ENCODE data around the gene TNFAIP8. TPM values are rescaled to one million over a fixed set of nuclear protein-coding genes. Genes with fewer than 3 reads are reported as not detected.

Gene TNFAIP8
- total and polyA plus RNA-seq, 10 of the 15 experiments (the other 5 are each of a cell fraction or from before 2014, with no cell fraction given): 124 to 324 (median 177) TPM

DNA sequence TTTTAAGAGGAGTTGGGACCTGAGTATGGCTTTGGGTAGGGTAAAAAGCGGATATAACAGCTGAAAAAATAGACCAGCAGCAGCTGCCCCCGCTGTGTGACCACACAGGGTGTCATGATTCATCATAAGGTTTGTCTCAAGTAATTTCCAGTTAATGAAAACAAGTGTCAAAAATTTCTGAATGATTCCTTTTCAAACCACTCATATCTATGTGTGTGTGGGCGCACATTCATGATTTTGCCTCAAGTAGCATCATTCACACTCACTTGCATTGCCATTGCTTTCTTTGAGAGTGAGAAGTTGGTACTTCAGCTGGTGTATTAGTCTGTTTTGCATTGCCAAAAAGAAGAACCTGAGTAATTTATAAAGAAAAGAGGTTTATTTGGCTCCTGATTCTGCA lies 12.1 kb upstream of the TNFAIP8 start (continued):
- TF ChIP-seq, protein P1, sequence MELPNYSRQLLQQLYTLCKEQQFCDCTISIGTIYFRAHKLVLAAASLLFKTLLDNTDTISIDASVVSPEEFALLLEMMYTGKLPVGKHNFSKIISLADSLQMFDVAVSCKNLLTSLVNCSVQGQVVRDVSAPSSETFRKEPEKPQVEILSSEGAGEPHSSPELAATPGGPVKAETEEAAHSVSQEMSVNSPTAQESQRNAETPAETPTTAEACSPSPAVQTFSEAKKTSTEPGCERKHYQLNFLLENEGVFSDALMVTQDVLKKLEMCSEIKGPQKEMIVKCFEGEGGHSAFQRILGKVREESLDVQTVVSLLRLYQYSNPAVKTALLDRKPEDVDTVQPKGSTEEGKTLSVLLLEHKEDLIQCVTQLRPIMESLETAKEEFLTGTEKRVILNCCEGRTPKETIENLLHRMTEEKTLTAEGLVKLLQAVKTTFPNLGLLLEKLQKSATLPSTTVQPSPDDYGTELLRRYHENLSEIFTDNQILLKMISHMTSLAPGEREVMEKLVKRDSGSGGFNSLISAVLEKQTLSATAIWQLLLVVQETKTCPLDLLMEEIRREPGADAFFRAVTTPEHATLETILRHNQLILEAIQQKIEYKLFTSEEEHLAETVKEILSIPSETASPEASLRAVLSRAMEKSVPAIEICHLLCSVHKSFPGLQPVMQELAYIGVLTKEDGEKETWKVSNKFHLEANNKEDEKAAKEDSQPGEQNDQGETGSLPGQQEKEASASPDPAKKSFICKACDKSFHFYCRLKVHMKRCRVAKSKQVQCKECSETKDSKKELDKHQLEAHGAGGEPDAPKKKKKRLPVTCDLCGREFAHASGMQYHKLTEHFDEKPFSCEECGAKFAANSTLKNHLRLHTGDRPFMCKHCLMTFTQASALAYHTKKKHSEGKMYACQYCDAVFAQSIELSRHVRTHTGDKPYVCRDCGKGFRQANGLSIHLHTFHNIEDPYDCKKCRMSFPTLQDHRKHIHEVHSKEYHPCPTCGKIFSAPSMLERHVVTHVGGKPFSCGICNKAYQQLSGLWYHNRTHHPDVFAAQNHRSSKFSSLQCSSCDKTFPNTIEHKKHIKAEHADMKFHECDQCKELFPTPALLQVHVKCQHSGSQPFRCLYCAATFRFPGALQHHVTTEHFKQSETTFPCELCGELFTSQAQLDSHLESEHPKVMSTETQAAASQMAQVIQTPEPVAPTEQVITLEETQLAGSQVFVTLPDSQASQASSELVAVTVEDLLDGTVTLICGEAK (IDR thresholded peaks at IDR 0.05; ENCODE audit: borderline replicate concordance): no peak
- TF ChIP-seq ZBED1 (IDR thresholded peaks at IDR 0.05; ENCODE audit: borderline replicate concordance) (peak; percentile 69), SIN3A (IDR thresholded peaks at IDR 0.05; ENCODE audit: low read depth, low read length) (no peak), NBN (IDR thresholded peaks at IDR 0.05) (peak; percentile 60), MYC (IDR thresholded peaks at IDR 0.05; ENCODE audit: insufficient read depth, insufficient read length, insufficient replicate concordance, low read length, severe bottlenecking) (no peak), MXI1 (IDR thresholded peaks at IDR 0.05; ENCODE audit: low read depth, low read length) (peak; percentile 40), SMAD5 (IDR thresholded peaks at IDR 0.05; ENCODE audit: low read depth) (no peak), STAT1 (conservative IDR thresholded peaks at IDR 0.05) (no peak), EGR1 (IDR thresholded peaks at IDR 0.05; ENCODE audit: borderline replicate concordance in 1 of 2, low read depth in 2 of 2, low read length in 2 of 2) (peak in 1 of 2 experiments; percentile 57; a peak in 1 of 3 replicates), PML (IDR thresholded peaks at IDR 0.05; ENCODE audit: low read length) (no peak), TBL1XR1 (IDR thresholded peaks at IDR 0.05; ENCODE audit: low read depth, low read length) (no peak), TCF3 (IDR thresholded peaks at IDR 0.05; ENCODE audit: borderline replicate concordance, insufficient read depth, low read depth, low read length) (peak; percentile 53; the same call in 1 of the 2 replicates), BHLHE40 (IDR thresholded peaks at IDR 0.05; ENCODE audit: borderline replicate concordance in 1 of 2, low read depth in 2 of 2, low read length in 1 of 2) (peak; percentile 14 to 24; a peak in 1 of 4 replicates), RB1 (IDR thresholded peaks at IDR 0.05; ENCODE audit: borderline replicate concordance) (no peak), EZH2 (IDR thresholded peaks at IDR 0.05; ENCODE audit: borderline replicate concordance, control insufficient read depth, low read depth, low read length) (no peak), EED (IDR thresholded peaks at IDR 0.05; ENCODE audit: low read depth) (no peak), RBBP5 (conservative IDR thresholded peaks at IDR 0.05) (no peak)
- TF ChIP-seq, protein P2, sequence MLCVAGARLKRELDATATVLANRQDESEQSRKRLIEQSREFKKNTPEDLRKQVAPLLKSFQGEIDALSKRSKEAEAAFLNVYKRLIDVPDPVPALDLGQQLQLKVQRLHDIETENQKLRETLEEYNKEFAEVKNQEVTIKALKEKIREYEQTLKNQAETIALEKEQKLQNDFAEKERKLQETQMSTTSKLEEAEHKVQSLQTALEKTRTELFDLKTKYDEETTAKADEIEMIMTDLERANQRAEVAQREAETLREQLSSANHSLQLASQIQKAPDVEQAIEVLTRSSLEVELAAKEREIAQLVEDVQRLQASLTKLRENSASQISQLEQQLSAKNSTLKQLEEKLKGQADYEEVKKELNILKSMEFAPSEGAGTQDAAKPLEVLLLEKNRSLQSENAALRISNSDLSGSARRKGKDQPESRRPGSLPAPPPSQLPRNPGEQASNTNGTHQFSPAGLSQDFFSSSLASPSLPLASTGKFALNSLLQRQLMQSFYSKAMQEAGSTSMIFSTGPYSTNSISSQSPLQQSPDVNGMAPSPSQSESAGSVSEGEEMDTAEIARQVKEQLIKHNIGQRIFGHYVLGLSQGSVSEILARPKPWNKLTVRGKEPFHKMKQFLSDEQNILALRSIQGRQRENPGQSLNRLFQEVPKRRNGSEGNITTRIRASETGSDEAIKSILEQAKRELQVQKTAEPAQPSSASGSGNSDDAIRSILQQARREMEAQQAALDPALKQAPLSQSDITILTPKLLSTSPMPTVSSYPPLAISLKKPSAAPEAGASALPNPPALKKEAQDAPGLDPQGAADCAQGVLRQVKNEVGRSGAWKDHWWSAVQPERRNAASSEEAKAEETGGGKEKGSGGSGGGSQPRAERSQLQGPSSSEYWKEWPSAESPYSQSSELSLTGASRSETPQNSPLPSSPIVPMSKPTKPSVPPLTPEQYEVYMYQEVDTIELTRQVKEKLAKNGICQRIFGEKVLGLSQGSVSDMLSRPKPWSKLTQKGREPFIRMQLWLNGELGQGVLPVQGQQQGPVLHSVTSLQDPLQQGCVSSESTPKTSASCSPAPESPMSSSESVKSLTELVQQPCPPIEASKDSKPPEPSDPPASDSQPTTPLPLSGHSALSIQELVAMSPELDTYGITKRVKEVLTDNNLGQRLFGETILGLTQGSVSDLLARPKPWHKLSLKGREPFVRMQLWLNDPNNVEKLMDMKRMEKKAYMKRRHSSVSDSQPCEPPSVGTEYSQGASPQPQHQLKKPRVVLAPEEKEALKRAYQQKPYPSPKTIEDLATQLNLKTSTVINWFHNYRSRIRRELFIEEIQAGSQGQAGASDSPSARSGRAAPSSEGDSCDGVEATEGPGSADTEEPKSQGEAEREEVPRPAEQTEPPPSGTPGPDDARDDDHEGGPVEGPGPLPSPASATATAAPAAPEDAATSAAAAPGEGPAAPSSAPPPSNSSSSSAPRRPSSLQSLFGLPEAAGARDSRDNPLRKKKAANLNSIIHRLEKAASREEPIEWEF (IDR thresholded peaks at IDR 0.05; ENCODE audit: insufficient replicate concordance, low read depth, low read length): no peak
- TF ChIP-seq, protein P3, sequence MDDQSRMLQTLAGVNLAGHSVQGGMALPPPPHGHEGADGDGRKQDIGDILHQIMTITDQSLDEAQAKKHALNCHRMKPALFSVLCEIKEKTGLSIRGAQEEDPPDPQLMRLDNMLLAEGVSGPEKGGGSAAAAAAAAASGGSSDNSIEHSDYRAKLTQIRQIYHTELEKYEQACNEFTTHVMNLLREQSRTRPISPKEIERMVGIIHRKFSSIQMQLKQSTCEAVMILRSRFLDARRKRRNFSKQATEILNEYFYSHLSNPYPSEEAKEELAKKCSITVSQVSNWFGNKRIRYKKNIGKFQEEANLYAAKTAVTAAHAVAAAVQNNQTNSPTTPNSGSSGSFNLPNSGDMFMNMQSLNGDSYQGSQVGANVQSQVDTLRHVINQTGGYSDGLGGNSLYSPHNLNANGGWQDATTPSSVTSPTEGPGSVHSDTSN (IDR thresholded peaks at IDR 0.05; ENCODE audit: insufficient replicate concordance, low read depth, low read length): no peak

Measured in GM12878 (cell line).